Osteocyte (in vitro differentiated cells): ENCODE measurements around the gene DLG2. TPM values are rescaled to one million over a fixed set of nuclear protein-coding genes. Genes with fewer than 3 reads are reported as not detected.

Experiments
- DNase-seq: peaks from one replicate; pipeline ENCODE4 v3.0.0; 2021; ENCODE audit warnings: mixed read lengths; ENCODE audit not compliant: unreplicated experiment; ENCODE audit errors: extremely low spot score
- H3K27ac Mint-ChIP-seq: one replicate; pipeline ENCODE4 v1.8.0; 2021; ENCODE audit warnings: mild to moderate bottlenecking, mixed read lengths; ENCODE audit not compliant: unreplicated experiment
- H3K27me3 Mint-ChIP-seq: one replicate; pipeline ENCODE4 v1.8.0; 2021; ENCODE audit warnings: mixed read lengths; ENCODE audit not compliant: unreplicated experiment
- H3K36me3 Mint-ChIP-seq: one replicate; pipeline ENCODE4 v1.8.0; 2021; ENCODE audit warnings: mixed read lengths; ENCODE audit not compliant: unreplicated experiment
- H3K4me1 Mint-ChIP-seq: one replicate; pipeline ENCODE4 v1.8.0; 2021; ENCODE audit warnings: mixed read lengths; ENCODE audit not compliant: unreplicated experiment
- H3K4me3 Mint-ChIP-seq: one replicate; pipeline ENCODE4 v1.8.0; 2021; ENCODE audit warnings: mild to moderate bottlenecking, moderate library complexity, mixed read lengths; ENCODE audit not compliant: unreplicated experiment
- H3K9me3 Mint-ChIP-seq: one replicate; pipeline ENCODE4 v1.8.0; 2021; ENCODE audit warnings: mixed read lengths; ENCODE audit not compliant: unreplicated experiment
- total RNA-seq: library from RNA; stranded (reverse); gene quantifications from 2 replicates; pipeline ENCODE4 v1.2.1, GENCODE V29; 2021
- TF ChIP-seq, protein P1 (sequence below): fragments of 200-600 bp; sonication (generic); IDR thresholded peaks from 2 replicates; pipeline ENCODE4 v1.5.0; 2021; ENCODE audit warnings: antibody characterized with exemption, mild to moderate bottlenecking, moderate library complexity

The DLG2 gene
- total RNA-seq, 1 donor from 2014 or later, result 2.1 TPM

DNA sequence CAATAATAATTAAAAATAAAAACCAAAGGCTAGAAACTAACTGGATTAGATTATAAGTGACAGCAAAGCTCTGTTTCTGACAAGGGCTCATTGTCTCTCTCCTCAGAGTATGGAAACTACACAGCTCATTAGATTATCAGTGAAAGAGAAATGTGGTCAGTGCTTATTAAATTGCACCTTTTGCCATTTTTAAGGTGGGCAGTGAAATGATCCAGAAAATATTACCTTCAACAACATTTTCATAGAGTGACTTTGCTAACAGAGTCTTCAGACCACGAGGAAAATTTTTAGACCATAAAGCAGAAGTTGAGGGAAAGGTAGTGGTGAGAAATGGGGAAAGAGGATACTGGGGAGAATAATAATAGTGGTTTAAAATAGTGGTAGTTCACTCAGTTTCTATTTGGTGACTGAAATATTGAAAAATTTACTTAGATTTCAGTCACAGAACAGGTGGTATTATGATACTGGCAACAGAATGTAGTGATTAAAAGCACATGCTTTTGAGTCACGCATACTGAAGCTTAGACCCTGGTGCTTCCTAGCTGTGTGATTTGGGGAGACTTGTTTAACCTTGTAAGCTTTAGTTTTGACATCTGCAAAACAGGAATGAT is 1657.0 kb downstream of the DLG2 start:
- TF ChIP-seq, protein P1, sequence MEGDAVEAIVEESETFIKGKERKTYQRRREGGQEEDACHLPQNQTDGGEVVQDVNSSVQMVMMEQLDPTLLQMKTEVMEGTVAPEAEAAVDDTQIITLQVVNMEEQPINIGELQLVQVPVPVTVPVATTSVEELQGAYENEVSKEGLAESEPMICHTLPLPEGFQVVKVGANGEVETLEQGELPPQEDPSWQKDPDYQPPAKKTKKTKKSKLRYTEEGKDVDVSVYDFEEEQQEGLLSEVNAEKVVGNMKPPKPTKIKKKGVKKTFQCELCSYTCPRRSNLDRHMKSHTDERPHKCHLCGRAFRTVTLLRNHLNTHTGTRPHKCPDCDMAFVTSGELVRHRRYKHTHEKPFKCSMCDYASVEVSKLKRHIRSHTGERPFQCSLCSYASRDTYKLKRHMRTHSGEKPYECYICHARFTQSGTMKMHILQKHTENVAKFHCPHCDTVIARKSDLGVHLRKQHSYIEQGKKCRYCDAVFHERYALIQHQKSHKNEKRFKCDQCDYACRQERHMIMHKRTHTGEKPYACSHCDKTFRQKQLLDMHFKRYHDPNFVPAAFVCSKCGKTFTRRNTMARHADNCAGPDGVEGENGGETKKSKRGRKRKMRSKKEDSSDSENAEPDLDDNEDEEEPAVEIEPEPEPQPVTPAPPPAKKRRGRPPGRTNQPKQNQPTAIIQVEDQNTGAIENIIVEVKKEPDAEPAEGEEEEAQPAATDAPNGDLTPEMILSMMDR, result no peak
- Mint-ChIP-seq H3K4me1 (no peaks in the 10 kb centered on the region), H3K27me3 (no peaks in the 10 kb centered on the region), H3K9me3 (no peaks in the 10 kb centered on the region), H3K36me3 (no peaks in the 10 kb centered on the region), H3K4me3 (no peak overlapping the region), H3K27ac (no peak overlapping the region)
- no peak for DNase-seq

GRCh38 chr11:83957038-83957900 is 1669.9 kb downstream of the DLG2 start:
- no peaks in the 10 kb centered on the region for H3K4me1 Mint-ChIP-seq
- no peaks in the 10 kb centered on the region for H3K9me3 Mint-ChIP-seq
- no peak overlapping the region for H3K27ac Mint-ChIP-seq
- DNase-seq, result no peak
- TF ChIP-seq, protein P1, result no peak
- no peaks in the 10 kb centered on the region for H3K36me3 Mint-ChIP-seq
- H3K4me3 Mint-ChIP-seq, result no peak overlapping the region
- H3K27me3 Mint-ChIP-seq, result no peaks in the 10 kb centered on the region

DNA sequence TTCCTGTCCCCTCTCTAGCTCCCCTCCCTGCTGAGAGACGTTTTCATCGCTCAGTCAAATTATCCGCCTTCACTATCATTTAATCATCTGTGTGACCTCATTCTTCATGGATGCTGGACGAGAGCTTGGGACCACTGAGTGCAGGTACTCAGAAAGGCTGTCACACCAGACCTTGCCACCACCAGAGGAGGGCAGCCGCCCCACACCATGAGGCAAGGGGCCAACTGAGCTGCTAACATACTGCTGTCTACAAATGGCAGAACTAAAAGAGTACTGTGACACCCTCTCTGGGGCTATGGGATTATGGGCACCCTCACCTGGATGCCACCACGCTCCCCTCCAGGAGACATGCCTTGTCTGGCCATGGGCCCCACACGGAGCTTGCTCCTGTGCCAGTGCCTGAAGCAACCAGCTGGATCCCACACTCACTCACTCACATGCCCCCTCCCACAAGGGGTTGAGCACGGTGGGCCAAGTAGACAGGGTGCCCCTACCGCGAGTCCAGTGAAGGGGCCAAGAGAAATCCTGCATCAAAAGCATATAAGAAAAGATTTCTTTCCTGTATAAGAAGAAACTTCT is 1670.9 kb downstream of the DLG2 start:
- no peaks in the 10 kb centered on the region for H3K36me3 Mint-ChIP-seq
- H3K27me3 Mint-ChIP-seq, result no peaks in the 10 kb centered on the region
- no peaks in the 10 kb centered on the region for H3K4me1 Mint-ChIP-seq
- DNase-seq, result no peak
- no peak overlapping the region for H3K27ac Mint-ChIP-seq
- H3K9me3 Mint-ChIP-seq, result no peaks in the 10 kb centered on the region
- no peak overlapping the region for H3K4me3 Mint-ChIP-seq
- TF ChIP-seq, protein P1, result no peak

DNA sequence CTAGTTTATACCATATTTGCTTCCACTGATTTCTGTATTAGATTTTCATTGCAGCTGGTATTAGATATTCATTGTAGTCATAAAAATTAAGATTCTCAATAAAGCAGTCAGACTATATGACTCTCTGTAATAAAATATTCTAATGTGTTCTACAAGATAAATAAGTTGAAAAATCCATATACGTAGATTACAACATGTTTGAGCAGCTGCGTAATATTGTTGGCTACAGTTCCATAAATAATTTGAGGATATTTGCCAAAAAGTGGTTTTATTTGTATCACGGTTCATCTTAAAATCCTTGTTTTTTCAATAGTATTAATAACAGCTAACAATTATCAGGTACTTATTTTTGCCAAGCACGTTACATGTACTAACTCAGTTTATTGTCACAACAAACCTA is 1672.4 kb downstream of the DLG2 start:
- Mint-ChIP-seq H3K4me3 (no peak overlapping the region), H3K9me3 (no peaks in the 10 kb centered on the region), H3K4me1 (no peaks in the 10 kb centered on the region), H3K36me3 (no peaks in the 10 kb centered on the region), H3K27ac (no peak overlapping the region), H3K27me3 (no peaks in the 10 kb centered on the region)
- TF ChIP-seq, protein P1, result no peak
- no peak for DNase-seq

DNA sequence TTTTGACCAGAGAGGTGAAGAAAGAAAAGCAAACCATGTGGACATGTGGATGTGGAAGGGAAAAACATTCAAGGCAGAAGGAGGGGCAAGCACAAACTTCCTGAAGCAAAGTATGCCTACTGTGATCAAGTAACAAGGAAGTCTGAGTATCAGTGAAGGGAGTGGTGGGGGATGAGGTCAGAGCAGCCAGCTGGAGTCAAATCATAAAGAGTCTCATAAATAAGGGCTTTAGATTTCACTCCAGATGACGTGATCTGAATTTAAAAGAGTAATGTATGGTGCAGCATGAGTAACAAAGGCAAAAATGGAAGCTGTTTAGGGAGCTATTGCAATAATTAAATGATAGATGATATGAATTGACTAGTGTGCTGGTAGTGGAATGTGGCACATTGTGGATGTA is 1675.6 kb downstream of the DLG2 start:
- TF ChIP-seq, protein P1, result no peak
- H3K27me3 Mint-ChIP-seq, result no peaks in the 10 kb centered on the region
- H3K36me3 Mint-ChIP-seq, result no peaks in the 10 kb centered on the region
- no peak for DNase-seq
- no peak overlapping the region for H3K4me3 Mint-ChIP-seq
- no peaks in the 10 kb centered on the region for H3K9me3 Mint-ChIP-seq
- no peaks in the 10 kb centered on the region for H3K4me1 Mint-ChIP-seq
- H3K27ac Mint-ChIP-seq, result no peak overlapping the region
